ENCODE results near the gene EGR4.
A peak's percentile ranks its signal among the peaks of the same experiment; 100 is the strongest.

Gene EGR4

GRCh38 chr2:73289304-73289703 is 4.0 kb downstream of the EGR4 start:
- Histone ChIP-seq H3K27me3 (replicated peaks; ENCODE audit: control insufficient read depth, insufficient read depth, low read length) (peaks cover 80% of the 10 kb centered on the region), H3K9me3 (ENCODE audit: control insufficient read depth, low read length) (peaks cover 2% of the 10 kb centered on the region), H3K4me3 (ENCODE audit: low read length) (no peak overlapping the region), H3K9ac (ENCODE audit: low read length) (no peak overlapping the region), H3K36me3 (ENCODE audit: control insufficient read depth, insufficient read depth, low read length, severe bottlenecking) (no peaks in the 10 kb centered on the region), H3K4me1 (ENCODE audit: control insufficient read depth, insufficient read depth, low read length) (peaks cover 13% of the 10 kb centered on the region)
- no peak for DNase-seq (ENCODE audit: low read depth)

- Histone ChIP-seq H3K9me3 (ENCODE audit: control insufficient read depth, low read length) (no peaks in the 10 kb centered on the region), H3K36me3 (ENCODE audit: control insufficient read depth, insufficient read depth, low read length, severe bottlenecking) (no peaks in the 10 kb centered on the region), H3K9ac (ENCODE audit: low read length) (no peak overlapping the region), H3K27me3 (replicated peaks; ENCODE audit: control insufficient read depth, insufficient read depth, low read length) (peaks cover 51% of the 10 kb centered on the region), H3K4me1 (ENCODE audit: control insufficient read depth, insufficient read depth, low read length) (peaks cover 4% of the 10 kb centered on the region), H3K4me3 (ENCODE audit: low read length) (no peak overlapping the region)
- DNase-seq (ENCODE audit: low read depth) = no peak
Observed at GRCh38 chr2:73286134-73286655, 7.2 kb downstream of the EGR4 start.

- Histone ChIP-seq H3K36me3 (ENCODE audit: control insufficient read depth, insufficient read depth, low read length, severe bottlenecking) (no peaks in the 10 kb centered on the region), H3K9ac (ENCODE audit: low read length) (no peak overlapping the region), H3K4me1 (ENCODE audit: control insufficient read depth, insufficient read depth, low read length) (peaks cover 3% of the 10 kb centered on the region), H3K9me3 (ENCODE audit: control insufficient read depth, low read length) (no peaks in the 10 kb centered on the region), H3K4me3 (ENCODE audit: low read length) (peak overlapping the region; percentile 80), H3K27me3 (replicated peaks; ENCODE audit: control insufficient read depth, insufficient read depth, low read length) (peaks cover 41% of the 10 kb centered on the region)
- no peak for DNase-seq (ENCODE audit: low read depth)
Observed at GRCh38 chr2:73285159-73285739, 8.1 kb downstream of the EGR4 start.

GRCh38 chr2:73284296-73285158 is 8.8 kb downstream of the EGR4 start, which contains the start of gene FBXO41:
Gene FBXO41, minus strand, starts transcription at chr2:73284478. Its CDS starts 14,848 bp downstream, at chr2:73269630.
- H3K27me3 ChIP-seq (replicated peaks; ENCODE audit: control insufficient read depth, insufficient read depth, low read length) = peaks cover 34% of the 10 kb centered on the region
- peak; percentile 65 for DNase-seq (ENCODE audit: low read depth)
- H3K4me3 ChIP-seq (ENCODE audit: low read length) = peak within 1 kb of the TSS; percentile 80
- H3K9ac ChIP-seq (ENCODE audit: low read length) = peak within 1 kb of the TSS; percentile 72
- H3K4me1 ChIP-seq (ENCODE audit: control insufficient read depth, insufficient read depth, low read length) = peaks cover 3% of the 10 kb centered on the region
- H3K9me3 ChIP-seq (ENCODE audit: control insufficient read depth, low read length) = no peaks in the 10 kb centered on the region
- H3K36me3 ChIP-seq (ENCODE audit: control insufficient read depth, insufficient read depth, low read length, severe bottlenecking) = no peaks in the 10 kb centered on the region

GRCh38 chr2:73283545-73284295 is 9.6 kb downstream of the EGR4 start:
- peak; percentile 24 for DNase-seq (ENCODE audit: low read depth)
- Histone ChIP-seq H3K9me3 (ENCODE audit: control insufficient read depth, low read length) (no peaks in the 10 kb centered on the region), H3K36me3 (ENCODE audit: control insufficient read depth, insufficient read depth, low read length, severe bottlenecking) (no peaks in the 10 kb centered on the region), H3K27me3 (replicated peaks; ENCODE audit: control insufficient read depth, insufficient read depth, low read length) (peaks cover 29% of the 10 kb centered on the region), H3K9ac (ENCODE audit: low read length) (peak overlapping the region; percentile 72), H3K4me3 (ENCODE audit: low read length) (peak overlapping the region; percentile 80), H3K4me1 (ENCODE audit: control insufficient read depth, insufficient read depth, low read length) (peaks cover 3% of the 10 kb centered on the region)

GRCh38 chr2:73282924-73283544 is 10.3 kb downstream of the EGR4 start:
- H3K4me1 ChIP-seq (ENCODE audit: control insufficient read depth, insufficient read depth, low read length) = peaks cover 3% of the 10 kb centered on the region
- H3K9me3 ChIP-seq (ENCODE audit: control insufficient read depth, low read length) = no peaks in the 10 kb centered on the region
- peaks cover 22% of the 10 kb centered on the region for H3K27me3 ChIP-seq (replicated peaks; ENCODE audit: control insufficient read depth, insufficient read depth, low read length)
- H3K36me3 ChIP-seq (ENCODE audit: control insufficient read depth, insufficient read depth, low read length, severe bottlenecking) = no peaks in the 10 kb centered on the region
- no peak for DNase-seq (ENCODE audit: low read depth)
- H3K4me3 ChIP-seq (ENCODE audit: low read length) = peak overlapping the region; percentile 80
- H3K9ac ChIP-seq (ENCODE audit: low read length) = no peak overlapping the region

GRCh38 chr2:73281244-73281643 is 12.1 kb downstream of the EGR4 start:
- no peaks in the 10 kb centered on the region for H3K36me3 ChIP-seq (ENCODE audit: control insufficient read depth, insufficient read depth, low read length, severe bottlenecking)
- peaks cover 3% of the 10 kb centered on the region for H3K4me1 ChIP-seq (ENCODE audit: control insufficient read depth, insufficient read depth, low read length)
- no peak for DNase-seq (ENCODE audit: low read depth)
- H3K4me3 ChIP-seq (ENCODE audit: low read length) = no peak overlapping the region
- peaks cover 16% of the 10 kb centered on the region for H3K27me3 ChIP-seq (replicated peaks; ENCODE audit: control insufficient read depth, insufficient read depth, low read length)
- no peak overlapping the region for H3K9ac ChIP-seq (ENCODE audit: low read length)
- H3K9me3 ChIP-seq (ENCODE audit: control insufficient read depth, low read length) = no peaks in the 10 kb centered on the region

GRCh38 chr2:73279852-73280251 is 13.5 kb downstream of the EGR4 start:
- no peak for DNase-seq (ENCODE audit: low read depth)
- Histone ChIP-seq H3K4me1 (ENCODE audit: control insufficient read depth, insufficient read depth, low read length) (peaks cover 2% of the 10 kb centered on the region), H3K9ac (ENCODE audit: low read length) (no peak overlapping the region), H3K4me3 (ENCODE audit: low read length) (no peak overlapping the region), H3K36me3 (ENCODE audit: control insufficient read depth, insufficient read depth, low read length, severe bottlenecking) (no peaks in the 10 kb centered on the region), H3K9me3 (ENCODE audit: control insufficient read depth, low read length) (no peaks in the 10 kb centered on the region), H3K27me3 (replicated peaks; ENCODE audit: control insufficient read depth, insufficient read depth, low read length) (peaks cover 5% of the 10 kb centered on the region)

- Histone ChIP-seq H3K4me1 (ENCODE audit: control insufficient read depth, insufficient read depth, low read length) (no peaks in the 10 kb centered on the region), H3K9me3 (ENCODE audit: control insufficient read depth, low read length) (no peaks in the 10 kb centered on the region), H3K36me3 (ENCODE audit: control insufficient read depth, insufficient read depth, low read length, severe bottlenecking) (no peaks in the 10 kb centered on the region), H3K27me3 (replicated peaks; ENCODE audit: control insufficient read depth, insufficient read depth, low read length) (peaks cover 34% of the 10 kb centered on the region), H3K9ac (ENCODE audit: low read length) (no peak overlapping the region), H3K4me3 (ENCODE audit: low read length) (no peak overlapping the region)
- no peak for DNase-seq (ENCODE audit: low read depth)
Observed at GRCh38 chr2:73272270-73272669, 21.1 kb downstream of the EGR4 start.

GRCh38 chr2:73269686-73270465 is 23.5 kb downstream of the EGR4 start:
- no peak for DNase-seq (ENCODE audit: low read depth)
- H3K4me3 ChIP-seq (ENCODE audit: low read length) = no peak overlapping the region
- no peaks in the 10 kb centered on the region for H3K36me3 ChIP-seq (ENCODE audit: control insufficient read depth, insufficient read depth, low read length, severe bottlenecking)
- no peaks in the 10 kb centered on the region for H3K4me1 ChIP-seq (ENCODE audit: control insufficient read depth, insufficient read depth, low read length)
- H3K9me3 ChIP-seq (ENCODE audit: control insufficient read depth, low read length) = no peaks in the 10 kb centered on the region
- H3K9ac ChIP-seq (ENCODE audit: low read length) = no peak overlapping the region
- H3K27me3 ChIP-seq (replicated peaks; ENCODE audit: control insufficient read depth, insufficient read depth, low read length) = peaks cover 40% of the 10 kb centered on the region
